ENCODE results near the gene VPS25. TPM values are rescaled to one million over a fixed set of nuclear protein-coding genes. Genes with fewer than 3 reads are reported as not detected.

VPS25 gene
- total RNA-seq, 4 donors from 2014 or later, result 24.5 to 44.7 (median 38.2) TPM

DNA sequence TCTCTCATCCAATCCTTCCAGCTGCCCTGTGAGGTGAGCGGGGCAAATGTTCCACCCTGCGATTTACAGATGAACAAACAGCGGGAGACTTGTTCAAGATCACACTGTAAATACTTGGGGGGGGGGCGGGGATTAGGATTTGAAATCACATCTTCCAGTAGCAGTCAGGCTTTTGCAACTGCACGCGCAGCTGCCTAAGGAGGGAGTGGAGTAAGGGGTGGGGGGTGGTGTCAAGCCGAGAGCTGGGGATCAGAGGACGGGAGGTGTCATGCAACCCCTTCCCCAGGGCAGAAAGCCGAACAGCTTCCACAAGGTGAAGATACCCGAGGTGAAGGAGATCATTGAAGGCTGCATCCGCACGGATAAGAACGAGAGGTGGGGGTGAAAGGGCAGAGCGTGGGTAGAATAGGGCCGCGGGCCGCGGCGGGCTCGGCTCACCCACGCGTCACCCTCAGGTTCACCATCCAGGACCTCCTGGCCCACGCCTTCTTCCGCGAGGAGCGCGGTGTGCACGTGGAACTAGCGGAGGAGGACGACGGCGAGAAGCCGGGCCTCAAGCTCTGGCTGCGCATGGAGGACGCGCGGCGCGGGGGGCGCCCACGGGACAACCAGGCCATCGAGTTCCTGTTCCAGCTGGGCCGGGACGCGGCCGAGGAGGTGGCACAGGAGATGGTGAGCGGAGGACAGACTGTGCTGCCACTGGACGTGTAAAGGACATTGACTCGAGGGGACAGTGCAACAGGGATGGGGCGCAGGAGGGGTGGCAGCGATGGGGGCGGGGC lies 11.8 kb downstream of the VPS25 start:
- TF ChIP-seq POLR2A (IDR thresholded peaks at IDR 0.05) (no peak), EP300 (IDR thresholded peaks at IDR 0.05) (no peak)
- TF ChIP-seq, protein P1, sequence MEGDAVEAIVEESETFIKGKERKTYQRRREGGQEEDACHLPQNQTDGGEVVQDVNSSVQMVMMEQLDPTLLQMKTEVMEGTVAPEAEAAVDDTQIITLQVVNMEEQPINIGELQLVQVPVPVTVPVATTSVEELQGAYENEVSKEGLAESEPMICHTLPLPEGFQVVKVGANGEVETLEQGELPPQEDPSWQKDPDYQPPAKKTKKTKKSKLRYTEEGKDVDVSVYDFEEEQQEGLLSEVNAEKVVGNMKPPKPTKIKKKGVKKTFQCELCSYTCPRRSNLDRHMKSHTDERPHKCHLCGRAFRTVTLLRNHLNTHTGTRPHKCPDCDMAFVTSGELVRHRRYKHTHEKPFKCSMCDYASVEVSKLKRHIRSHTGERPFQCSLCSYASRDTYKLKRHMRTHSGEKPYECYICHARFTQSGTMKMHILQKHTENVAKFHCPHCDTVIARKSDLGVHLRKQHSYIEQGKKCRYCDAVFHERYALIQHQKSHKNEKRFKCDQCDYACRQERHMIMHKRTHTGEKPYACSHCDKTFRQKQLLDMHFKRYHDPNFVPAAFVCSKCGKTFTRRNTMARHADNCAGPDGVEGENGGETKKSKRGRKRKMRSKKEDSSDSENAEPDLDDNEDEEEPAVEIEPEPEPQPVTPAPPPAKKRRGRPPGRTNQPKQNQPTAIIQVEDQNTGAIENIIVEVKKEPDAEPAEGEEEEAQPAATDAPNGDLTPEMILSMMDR (IDR thresholded peaks at IDR 0.05), result no peak
- no peak for DNase-seq (ENCODE audit: low spot score in 2 of 2)
- Histone ChIP-seq H3K27ac (no peak overlapping the region), H3K36me3 (no peaks in the 10 kb centered on the region), H3K4me1 (peaks cover 0 to 50% (median 23%) of the 10 kb centered on the region in 4 donors), H3K27me3 (peaks cover 0 to 83% of the 10 kb centered on the region in 2 donors), H3K4me3 (no peak overlapping the region), H3K9me3 (no peaks in the 10 kb centered on the region)
- WGBS, 2 donors, result 19 to 23% methylated on average over 52 of the region's 52 CpGs

DNA sequence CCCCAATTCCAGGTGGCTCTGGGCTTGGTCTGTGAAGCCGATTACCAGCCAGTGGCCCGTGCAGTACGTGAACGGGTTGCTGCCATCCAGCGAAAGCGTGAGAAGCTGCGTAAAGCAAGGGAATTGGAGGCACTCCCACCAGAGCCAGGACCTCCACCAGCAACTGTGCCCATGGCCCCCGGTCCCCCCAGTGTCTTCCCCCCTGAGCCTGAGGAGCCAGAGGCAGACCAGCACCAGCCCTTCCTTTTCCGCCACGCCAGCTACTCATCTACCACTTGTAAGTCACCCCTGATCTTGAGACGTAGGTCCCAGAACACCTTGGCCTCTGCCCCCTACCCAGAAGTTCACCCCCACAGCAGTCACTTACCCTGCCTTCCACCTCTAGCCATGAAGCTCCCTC lies 14.0 kb downstream of the VPS25 start:
- Histone ChIP-seq H3K27ac (no peak overlapping the region), H3K27me3 (peaks cover 0 to 62% of the 10 kb centered on the region in 2 donors), H3K4me1 (peaks cover 0 to 30% (median 14%) of the 10 kb centered on the region in 4 donors), H3K4me3 (no peak overlapping the region), H3K36me3 (no peaks in the 10 kb centered on the region), H3K9me3 (no peaks in the 10 kb centered on the region)
- DNase-seq (ENCODE audit: low spot score in 2 of 2), result no peak
- TF ChIP-seq POLR2A (IDR thresholded peaks at IDR 0.05), result no peak
- TF ChIP-seq EP300 (IDR thresholded peaks at IDR 0.05), result no peak
- TF ChIP-seq, protein P1 (IDR thresholded peaks at IDR 0.05), result no peak
- 79 to 88% methylated on average over 11 of the region's 11 CpGs for WGBS, 2 donors

DNA sequence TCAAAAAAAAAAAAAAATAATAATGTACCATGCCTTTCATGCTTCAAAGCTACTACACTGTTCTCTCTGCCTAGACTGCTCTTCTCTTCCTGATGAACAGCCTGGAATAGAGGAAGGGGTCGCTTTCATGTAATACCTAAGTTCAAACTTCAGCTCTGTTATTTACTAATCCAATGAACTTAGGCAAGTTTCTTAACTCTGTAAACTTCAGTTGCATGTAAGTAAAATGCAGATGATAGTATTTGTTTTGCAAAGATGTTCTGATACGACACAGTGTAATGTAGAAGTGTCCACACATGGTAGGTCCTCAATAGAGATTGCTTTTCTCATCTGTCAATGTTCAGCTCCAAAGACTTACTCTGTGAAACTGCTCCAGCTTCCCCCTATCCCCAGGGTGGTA lies 18.7 kb downstream of the VPS25 start:
- Histone ChIP-seq H3K4me1 (peaks cover 0 to 11% (median 0%) of the 10 kb centered on the region in 4 donors), H3K36me3 (peaks cover 0 to 27% (median 0%) of the 10 kb centered on the region in 3 donors), H3K27ac (no peak overlapping the region), H3K27me3 (peaks cover 0 to 15% of the 10 kb centered on the region in 2 donors), H3K4me3 (no peak overlapping the region), H3K9me3 (no peaks in the 10 kb centered on the region)
- no peak for TF ChIP-seq EP300 (IDR thresholded peaks at IDR 0.05)
- no peak for TF ChIP-seq POLR2A (IDR thresholded peaks at IDR 0.05)
- 68 to 74% methylated on average over 2 of the region's 2 CpGs for WGBS, 2 donors
- DNase-seq (ENCODE audit: low spot score in 2 of 2), result no peak

DNA sequence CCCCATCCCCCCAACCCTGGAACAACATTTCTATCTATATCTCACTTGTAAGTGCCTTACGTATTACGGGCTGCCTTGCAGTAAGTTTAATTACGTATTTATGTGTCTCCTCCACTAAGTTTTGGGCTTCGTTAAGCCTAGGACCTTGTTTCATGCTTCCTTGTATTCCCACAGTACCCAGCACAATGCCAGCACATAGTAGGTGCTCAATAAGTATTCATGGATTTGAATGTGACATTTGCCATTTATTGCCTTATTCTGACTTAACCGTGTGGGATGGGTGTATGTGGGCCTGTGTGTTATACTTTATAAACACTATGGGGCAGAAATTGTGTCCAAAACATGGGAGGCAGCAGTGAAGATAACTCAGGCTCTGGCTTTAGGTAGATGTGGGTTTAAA lies 19.3 kb downstream of the VPS25 start:
- TF ChIP-seq POLR2A (IDR thresholded peaks at IDR 0.05), result no peak
- TF ChIP-seq EP300 (IDR thresholded peaks at IDR 0.05), result no peak
- TF ChIP-seq, protein P1 (IDR thresholded peaks at IDR 0.05), result no peak
- WGBS, 2 donors, result 62% methylated on average over 5 of the region's 5 CpGs
- no peak for DNase-seq (ENCODE audit: low spot score in 2 of 2)
- Histone ChIP-seq H3K27ac (no peak overlapping the region), H3K4me1 (peaks cover 0 to 17% (median 4%) of the 10 kb centered on the region in 4 donors), H3K36me3 (peaks cover 0 to 27% (median 0%) of the 10 kb centered on the region in 3 donors), H3K27me3 (peaks cover 0 to 9% of the 10 kb centered on the region in 2 donors), H3K4me3 (no peak overlapping the region), H3K9me3 (no peaks in the 10 kb centered on the region)

DNA sequence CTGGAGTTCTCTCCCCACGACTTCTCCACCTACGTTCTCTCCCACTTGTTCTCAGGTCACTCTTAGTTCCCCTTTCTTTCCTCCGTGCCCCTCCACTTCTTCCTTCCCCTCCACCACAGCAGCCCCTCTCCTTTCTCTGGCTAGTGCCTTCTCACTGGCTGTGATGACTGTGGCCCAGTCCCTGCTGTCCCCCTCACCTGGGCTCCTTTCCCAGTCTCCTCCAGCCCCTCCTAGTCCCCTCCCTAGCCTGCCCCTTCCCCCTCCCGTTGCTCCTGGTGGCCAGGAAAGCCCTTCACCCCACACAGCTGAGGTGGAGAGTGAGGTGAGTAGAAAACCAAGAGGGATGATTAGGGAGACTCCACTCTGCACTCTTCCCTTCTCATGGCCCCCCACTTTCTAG lies 21.8 kb downstream of the VPS25 start:
- WGBS, 2 donors, result 61 to 63% methylated on average over 4 of the region's 4 CpGs
- no peak for DNase-seq (ENCODE audit: low spot score in 2 of 2)
- H3K27ac ChIP-seq, result no peak overlapping the region
- H3K4me3 ChIP-seq, result no peak overlapping the region
- H3K4me1 ChIP-seq, result peaks cover 0 to 29% (median 11%) of the 10 kb centered on the region in 4 donors
- TF ChIP-seq, protein P1 (IDR thresholded peaks at IDR 0.05), result no peak
- no peak for TF ChIP-seq EP300 (IDR thresholded peaks at IDR 0.05)
- no peak for TF ChIP-seq POLR2A (IDR thresholded peaks at IDR 0.05)
- H3K36me3 ChIP-seq, result peaks cover 0 to 27% (median 0%) of the 10 kb centered on the region in 3 donors
- H3K27me3 ChIP-seq, result no peaks in the 10 kb centered on the region
- H3K9me3 ChIP-seq, result no peaks in the 10 kb centered on the region
